Measurements from ENCODE around the gene TNFAIP2. TPM values are rescaled to one million over a fixed set of nuclear protein-coding genes. Genes with fewer than 3 reads are reported as not detected.

Gene TNFAIP2
- total RNA-seq, 1 experiment from 2014 or later, result 43.0 TPM

- H3K9me3 ChIP-seq (replicated peaks), result no peaks in the 10 kb centered on the region
- H3K4me3 ChIP-seq, result no peak overlapping the region
- H3K27ac ChIP-seq, result no peak overlapping the region
- no peaks in the 10 kb centered on the region for H3K36me3 ChIP-seq
- no peaks in the 10 kb centered on the region; the same call in 1 of the 2 replicates for H3K27me3 ChIP-seq (replicated peaks)
- peaks cover 10% of the 10 kb centered on the region for H3K4me1 ChIP-seq (replicated peaks)
- no peak for DNase-seq (ENCODE audit: low read depth in 1 of 2, low spot score in 2 of 2)
These were observed 24.1 kb upstream of the TNFAIP2 start for GRCh38 chr14:103099081-103099732.

GRCh38 chr14:103099733-103100280 lies 23.5 kb upstream of the TNFAIP2 start:
- H3K4me1 ChIP-seq (replicated peaks), result peaks cover 16% of the 10 kb centered on the region
- H3K36me3 ChIP-seq, result no peaks in the 10 kb centered on the region
- H3K27ac ChIP-seq, result no peak overlapping the region
- no peak overlapping the region for H3K4me3 ChIP-seq
- no peak for DNase-seq (ENCODE audit: low read depth in 1 of 2, low spot score in 2 of 2)
- H3K27me3 ChIP-seq (replicated peaks), result no peaks in the 10 kb centered on the region; the same call in 1 of the 2 replicates
- no peaks in the 10 kb centered on the region for H3K9me3 ChIP-seq (replicated peaks)

GRCh38 chr14:103100281-103101121 lies 22.8 kb upstream of the TNFAIP2 start:
- Histone ChIP-seq H3K36me3 (no peaks in the 10 kb centered on the region), H3K27ac (no peak overlapping the region), H3K27me3 (replicated peaks) (no peaks in the 10 kb centered on the region; the same call in 1 of the 2 replicates), H3K4me1 (replicated peaks) (peaks cover 20% of the 10 kb centered on the region), H3K9me3 (replicated peaks) (no peaks in the 10 kb centered on the region), H3K4me3 (no peak overlapping the region)
- no peak for DNase-seq (ENCODE audit: low read depth in 1 of 2, low spot score in 2 of 2)

- Histone ChIP-seq H3K4me3 (no peak overlapping the region), H3K27me3 (replicated peaks) (no peaks in the 10 kb centered on the region; the same call in 1 of the 2 replicates), H3K9me3 (replicated peaks) (no peaks in the 10 kb centered on the region), H3K4me1 (replicated peaks) (peaks cover 20% of the 10 kb centered on the region), H3K36me3 (no peaks in the 10 kb centered on the region), H3K27ac (no peak overlapping the region)
- no peak for DNase-seq (ENCODE audit: low read depth in 1 of 2, low spot score in 2 of 2)
These were observed 21.9 kb upstream of the TNFAIP2 start for GRCh38 chr14:103101257-103101962.

- peaks cover 20% of the 10 kb centered on the region for H3K4me1 ChIP-seq (replicated peaks)
- no peaks in the 10 kb centered on the region for H3K36me3 ChIP-seq
- DNase-seq (ENCODE audit: low read depth in 1 of 2, low spot score in 2 of 2), result no peak
- H3K4me3 ChIP-seq, result no peak overlapping the region
- no peaks in the 10 kb centered on the region for H3K9me3 ChIP-seq (replicated peaks)
- no peaks in the 10 kb centered on the region; the same call in 1 of the 2 replicates for H3K27me3 ChIP-seq (replicated peaks)
- no peak overlapping the region for H3K27ac ChIP-seq
These were observed 21.1 kb upstream of the TNFAIP2 start for GRCh38 chr14:103101963-103102688.

GRCh38 chr14:103102689-103103260 lies 20.5 kb upstream of the TNFAIP2 start:
- no peaks in the 10 kb centered on the region for H3K36me3 ChIP-seq
- no peak overlapping the region for H3K4me3 ChIP-seq
- peaks cover 23% of the 10 kb centered on the region for H3K4me1 ChIP-seq (replicated peaks)
- no peak overlapping the region for H3K27ac ChIP-seq
- no peak for DNase-seq (ENCODE audit: low read depth in 1 of 2, low spot score in 2 of 2)
- H3K9me3 ChIP-seq (replicated peaks), result no peaks in the 10 kb centered on the region
- H3K27me3 ChIP-seq (replicated peaks), result no peaks in the 10 kb centered on the region; the same call in 1 of the 2 replicates

- no peak overlapping the region for H3K27ac ChIP-seq
- peaks cover 33% of the 10 kb centered on the region for H3K4me1 ChIP-seq (replicated peaks)
- no peaks in the 10 kb centered on the region for H3K9me3 ChIP-seq (replicated peaks)
- H3K27me3 ChIP-seq (replicated peaks), result no peaks in the 10 kb centered on the region; the same call in 1 of the 2 replicates
- peak; percentile 76 to 78 for DNase-seq (ENCODE audit: low read depth in 1 of 2, low spot score in 2 of 2)
- H3K4me3 ChIP-seq, result peak overlapping the region; percentile 39
- H3K36me3 ChIP-seq, result no peaks in the 10 kb centered on the region
These were observed 19.5 kb upstream of the TNFAIP2 start for GRCh38 chr14:103103461-103104388.

- H3K4me3 ChIP-seq, result no peak overlapping the region
- no peak for DNase-seq (ENCODE audit: low read depth in 1 of 2, low spot score in 2 of 2)
- H3K27me3 ChIP-seq (replicated peaks), result no peaks in the 10 kb centered on the region; the same call in 1 of the 2 replicates
- no peak overlapping the region for H3K27ac ChIP-seq
- H3K4me1 ChIP-seq (replicated peaks), result peaks cover 35% of the 10 kb centered on the region
- no peaks in the 10 kb centered on the region for H3K9me3 ChIP-seq (replicated peaks)
- no peaks in the 10 kb centered on the region for H3K36me3 ChIP-seq
These were observed 18.9 kb upstream of the TNFAIP2 start for GRCh38 chr14:103104389-103104653.

GRCh38 chr14:103104654-103105452 lies 18.4 kb upstream of the TNFAIP2 start:
- no peak overlapping the region for H3K27ac ChIP-seq
- peak in 1 of 2 experiments; percentile 42 for DNase-seq (ENCODE audit: low read depth in 1 of 2, low spot score in 2 of 2)

GRCh38 chr14:103105580-103106150 lies 17.6 kb upstream of the TNFAIP2 start:
- Histone ChIP-seq H3K36me3 (no peaks in the 10 kb centered on the region), H3K27me3 (replicated peaks) (no peaks in the 10 kb centered on the region; the same call in 1 of the 2 replicates), H3K4me1 (replicated peaks) (peaks cover 47% of the 10 kb centered on the region), H3K9me3 (replicated peaks) (no peaks in the 10 kb centered on the region), H3K4me3 (no peak overlapping the region), H3K27ac (no peak overlapping the region)
- DNase-seq (ENCODE audit: low read depth in 1 of 2, low spot score in 2 of 2), result no peak

More at GRCh38 chr14:103104654-103105452, 18.4 kb upstream of the TNFAIP2 start:
- no peaks in the 10 kb centered on the region for H3K9me3 ChIP-seq (replicated peaks)
- no peaks in the 10 kb centered on the region for H3K36me3 ChIP-seq
- H3K4me3 ChIP-seq, result no peak overlapping the region
- H3K27me3 ChIP-seq (replicated peaks), result no peaks in the 10 kb centered on the region; the same call in 1 of the 2 replicates
- H3K4me1 ChIP-seq (replicated peaks), result peaks cover 39% of the 10 kb centered on the region

GRCh38 chr14:103107455-103107854 lies 15.8 kb upstream of the TNFAIP2 start:
- Histone ChIP-seq H3K4me1 (replicated peaks) (peaks cover 64% of the 10 kb centered on the region), H3K9me3 (replicated peaks) (no peaks in the 10 kb centered on the region), H3K36me3 (no peaks in the 10 kb centered on the region), H3K27me3 (replicated peaks) (no peaks in the 10 kb centered on the region; the same call in 1 of the 2 replicates), H3K27ac (no peak overlapping the region), H3K4me3 (no peak overlapping the region)
- no peak for DNase-seq (ENCODE audit: low read depth in 1 of 2, low spot score in 2 of 2)
